Hepatocyte (in vitro differentiated cells): ENCODE data around the gene HIF1A.

ENCODE experiments used
- EZH2 ChIP-seq: fragments of 200-600 bp; sonication (generic); IDR thresholded peaks from 2 replicates; pipeline ENCODE4 v1.6.1; 2016; ENCODE audit warnings: antibody characterized with exemption, mild to moderate bottlenecking, borderline replicate concordance
- TF ChIP-seq, protein P1 (sequence below): fragments of 200-600 bp; sonication (generic); IDR thresholded peaks from 2 replicates; pipeline ENCODE4 v1.5.1; 2016; ENCODE audit warnings: antibody characterized with exemption, mild to moderate bottlenecking; ENCODE audit not compliant: poor library complexity

GRCh38 chr14:61730756-61731373 is 35.6 kb downstream of the HIF1A start:
- TF ChIP-seq, protein P1, sequence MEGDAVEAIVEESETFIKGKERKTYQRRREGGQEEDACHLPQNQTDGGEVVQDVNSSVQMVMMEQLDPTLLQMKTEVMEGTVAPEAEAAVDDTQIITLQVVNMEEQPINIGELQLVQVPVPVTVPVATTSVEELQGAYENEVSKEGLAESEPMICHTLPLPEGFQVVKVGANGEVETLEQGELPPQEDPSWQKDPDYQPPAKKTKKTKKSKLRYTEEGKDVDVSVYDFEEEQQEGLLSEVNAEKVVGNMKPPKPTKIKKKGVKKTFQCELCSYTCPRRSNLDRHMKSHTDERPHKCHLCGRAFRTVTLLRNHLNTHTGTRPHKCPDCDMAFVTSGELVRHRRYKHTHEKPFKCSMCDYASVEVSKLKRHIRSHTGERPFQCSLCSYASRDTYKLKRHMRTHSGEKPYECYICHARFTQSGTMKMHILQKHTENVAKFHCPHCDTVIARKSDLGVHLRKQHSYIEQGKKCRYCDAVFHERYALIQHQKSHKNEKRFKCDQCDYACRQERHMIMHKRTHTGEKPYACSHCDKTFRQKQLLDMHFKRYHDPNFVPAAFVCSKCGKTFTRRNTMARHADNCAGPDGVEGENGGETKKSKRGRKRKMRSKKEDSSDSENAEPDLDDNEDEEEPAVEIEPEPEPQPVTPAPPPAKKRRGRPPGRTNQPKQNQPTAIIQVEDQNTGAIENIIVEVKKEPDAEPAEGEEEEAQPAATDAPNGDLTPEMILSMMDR, result peak; percentile 64
- TF ChIP-seq EZH2, result no peak
